ENCODE results near the gene CXCR1. TPM values are rescaled to one million over a fixed set of nuclear protein-coding genes. Genes with fewer than 3 reads are reported as not detected.

Gene CXCR1
- total RNA-seq, 1 donor from 2014 or later, result not detected

- Histone ChIP-seq H3K79me2 (ENCODE audit: insufficient read depth, low read length) (no peaks in the 10 kb centered on the region), H3K27ac (ENCODE audit: low read depth, low read length) (no peak overlapping the region), H2AFZ (ENCODE audit: low read depth, low read length) (no peak overlapping the region), H3K9me3 (ENCODE audit: insufficient read depth, low read depth, low read length) (no peaks in the 10 kb centered on the region), H3K4me3 (ENCODE audit: insufficient read depth, low read depth, low read length) (no peak overlapping the region), H4K20me1 (ENCODE audit: insufficient read depth, low read length) (no peaks in the 10 kb centered on the region), H3K4me1 (ENCODE audit: insufficient read depth, low read length) (no peaks in the 10 kb centered on the region), H3K36me3 (ENCODE audit: insufficient read depth, low read length) (no peaks in the 10 kb centered on the region), H3K27me3 (ENCODE audit: insufficient read depth, low read length) (no peaks in the 10 kb centered on the region), H3K4me2 (ENCODE audit: low read length) (no peak overlapping the region), H3K9ac (ENCODE audit: low read length) (no peak overlapping the region)
- Mint-ChIP-seq H3K4me3 (ENCODE audit: unreplicated experiment) (no peak overlapping the region), H3K27me3 (ENCODE audit: low read depth, unreplicated experiment) (peaks cover 4% of the 10 kb centered on the region), H3K4me1 (ENCODE audit: low read depth, unreplicated experiment) (no peaks in the 10 kb centered on the region), H3K27ac (ENCODE audit: unreplicated experiment) (no peak overlapping the region), H3K9me3 (ENCODE audit: unreplicated experiment) (peaks cover 6% of the 10 kb centered on the region), H3K36me3 (ENCODE audit: low read depth, unreplicated experiment) (no peaks in the 10 kb centered on the region)
- TF ChIP-seq EZH2 (IDR thresholded peaks at IDR 0.05; ENCODE audit: insufficient read depth, low read length), result no peak
- TF ChIP-seq CTCF (IDR thresholded peaks at IDR 0.05; ENCODE audit: insufficient read depth, low read depth, low read length), result no peak
- no peak for FAIRE-seq
- no peak for DNase-seq (ENCODE audit: low read depth)
These were observed 42.3 kb upstream of the CXCR1 start for GRCh38 chr2:218209078-218209477.

GRCh38 chr2:218202266-218202665 is 35.5 kb upstream of the CXCR1 start:
- no peaks in the 10 kb centered on the region for H3K79me2 ChIP-seq (ENCODE audit: insufficient read depth, low read length)
- no peaks in the 10 kb centered on the region for H3K36me3 ChIP-seq (ENCODE audit: insufficient read depth, low read length)
- H3K9me3 ChIP-seq (ENCODE audit: insufficient read depth, low read depth, low read length), result no peaks in the 10 kb centered on the region
- H3K27me3 ChIP-seq (ENCODE audit: insufficient read depth, low read length), result no peaks in the 10 kb centered on the region
- H3K4me2 ChIP-seq (ENCODE audit: low read length), result no peak overlapping the region
- H2AFZ ChIP-seq (ENCODE audit: low read depth, low read length), result no peak overlapping the region
- no peaks in the 10 kb centered on the region for H4K20me1 ChIP-seq (ENCODE audit: insufficient read depth, low read length)
- H3K27ac ChIP-seq (ENCODE audit: low read depth, low read length), result no peak overlapping the region
- no peak for DNase-seq (ENCODE audit: low read depth)
- H3K9me3 Mint-ChIP-seq (ENCODE audit: unreplicated experiment), result no peaks in the 10 kb centered on the region
- H3K4me1 ChIP-seq (ENCODE audit: insufficient read depth, low read length), result no peaks in the 10 kb centered on the region
- no peak for TF ChIP-seq EZH2 (IDR thresholded peaks at IDR 0.05; ENCODE audit: insufficient read depth, low read length)
- no peaks in the 10 kb centered on the region for H3K4me1 Mint-ChIP-seq (ENCODE audit: low read depth, unreplicated experiment)
- no peak overlapping the region for H3K9ac ChIP-seq (ENCODE audit: low read length)
- H3K4me3 Mint-ChIP-seq (ENCODE audit: unreplicated experiment), result no peak overlapping the region
- H3K27me3 Mint-ChIP-seq (ENCODE audit: low read depth, unreplicated experiment), result peaks cover 26% of the 10 kb centered on the region
- H3K27ac Mint-ChIP-seq (ENCODE audit: unreplicated experiment), result no peak overlapping the region
- no peaks in the 10 kb centered on the region for H3K36me3 Mint-ChIP-seq (ENCODE audit: low read depth, unreplicated experiment)
- FAIRE-seq, result no peak
- no peak overlapping the region for H3K4me3 ChIP-seq (ENCODE audit: insufficient read depth, low read depth, low read length)

- no peaks in the 10 kb centered on the region for H3K9me3 ChIP-seq (ENCODE audit: insufficient read depth, low read depth, low read length)
- no peak overlapping the region for H3K4me3 ChIP-seq (ENCODE audit: insufficient read depth, low read depth, low read length)
- H4K20me1 ChIP-seq (ENCODE audit: insufficient read depth, low read length), result no peaks in the 10 kb centered on the region
- no peak for TF ChIP-seq EZH2 (IDR thresholded peaks at IDR 0.05; ENCODE audit: insufficient read depth, low read length)
- no peak for TF ChIP-seq CTCF (IDR thresholded peaks at IDR 0.05; ENCODE audit: insufficient read depth, low read depth, low read length)
- no peaks in the 10 kb centered on the region for H3K4me1 ChIP-seq (ENCODE audit: insufficient read depth, low read length)
- no peaks in the 10 kb centered on the region for H3K36me3 ChIP-seq (ENCODE audit: insufficient read depth, low read length)
- Mint-ChIP-seq H3K4me1 (ENCODE audit: low read depth, unreplicated experiment) (no peaks in the 10 kb centered on the region), H3K4me3 (ENCODE audit: unreplicated experiment) (no peak overlapping the region), H3K36me3 (ENCODE audit: low read depth, unreplicated experiment) (no peaks in the 10 kb centered on the region), H3K27ac (ENCODE audit: unreplicated experiment) (no peak overlapping the region), H3K27me3 (ENCODE audit: low read depth, unreplicated experiment) (peaks cover 26% of the 10 kb centered on the region), H3K9me3 (ENCODE audit: unreplicated experiment) (no peaks in the 10 kb centered on the region)
- no peaks in the 10 kb centered on the region for H3K79me2 ChIP-seq (ENCODE audit: insufficient read depth, low read length)
- H3K4me2 ChIP-seq (ENCODE audit: low read length), result no peak overlapping the region
- no peaks in the 10 kb centered on the region for H3K27me3 ChIP-seq (ENCODE audit: insufficient read depth, low read length)
- H2AFZ ChIP-seq (ENCODE audit: low read depth, low read length), result no peak overlapping the region
- no peak overlapping the region for H3K27ac ChIP-seq (ENCODE audit: low read depth, low read length)
- FAIRE-seq (no peak), DNase-seq (ENCODE audit: low read depth) (no peak)
- no peak overlapping the region for H3K9ac ChIP-seq (ENCODE audit: low read length)
These were observed 30.2 kb upstream of the CXCR1 start for GRCh38 chr2:218196974-218197373.

Data from astrocyte (in vitro differentiated cells and primary cell).